ENCODE data around the gene TMEM30B. TPM values are rescaled to one million over a fixed set of nuclear protein-coding genes. Genes with fewer than 3 reads are reported as not detected.

TMEM30B gene
- total and polyA plus RNA-seq, 2 of the 8 experiments (the other 6 are each of a cell fraction or from before 2014, with no cell fraction given): 11.2 to 18.7 TPM

DNA sequence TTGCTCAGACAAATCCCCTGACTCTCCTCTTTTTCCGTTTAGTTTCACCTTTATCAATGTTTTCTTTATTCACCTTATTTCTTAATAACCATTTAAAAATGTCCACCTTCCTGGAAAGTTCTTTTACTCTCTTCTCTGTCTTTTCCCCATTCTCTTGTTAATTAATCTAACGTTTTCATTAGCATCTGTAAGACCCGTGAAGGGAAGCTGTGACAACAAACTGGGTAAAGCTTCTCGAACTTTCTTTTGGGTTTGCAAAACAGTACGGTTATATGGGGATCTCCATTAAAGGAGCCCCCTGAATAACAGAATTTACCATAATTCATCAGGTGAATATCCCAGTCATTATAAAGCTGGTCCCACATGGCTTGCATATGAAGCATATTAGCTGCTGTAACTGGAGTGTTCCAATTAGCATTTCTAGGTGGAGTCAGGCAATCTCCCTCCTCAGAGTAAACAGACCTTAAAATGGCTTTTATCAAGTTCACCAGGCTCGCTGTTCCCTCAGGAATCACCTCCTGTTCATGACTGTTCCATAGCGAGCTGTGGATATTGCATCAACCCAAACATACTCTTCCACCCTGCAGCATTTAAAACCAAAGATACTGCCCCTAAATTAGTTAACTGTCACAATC, 42.4 kb downstream of the TMEM30B start:
- Histone ChIP-seq H3K27me3 (replicated peaks in 1 of 4; ENCODE audit: control insufficient read depth in 3 of 4, extremely low read depth in 1 of 4, insufficient read depth in 3 of 4, low read length in 3 of 4) (no peaks in the 10 kb centered on the region), H2AFZ (ENCODE audit: low read length) (0 out of 2 replicates have a peak overlapping the region, but pooled peaks have one; percentile 16), H3K4me2 (ENCODE audit: insufficient read depth in 1 of 2, low read depth in 2 of 2, low read length in 2 of 2) (peak overlapping the region in 1 of 2 experiments; percentile 42; a peak in 1 of 4 replicates), H3K14ac (ENCODE audit: insufficient read length) (no peak overlapping the region), H3K23me2 (ENCODE audit: low read depth, low read length) (no peaks in the 10 kb centered on the region), H3K23ac (ENCODE audit: insufficient read length) (no peak overlapping the region), H3K79me1 (ENCODE audit: low read depth, low read length) (no peaks in the 10 kb centered on the region), H3K18ac (ENCODE audit: extremely low read depth, low read length) (peak overlapping the region; percentile 26; the same call in 1 of the 2 replicates), H2BK12ac (ENCODE audit: low read depth, low read length) (peak overlapping the region; percentile 7; the same call in 1 of the 2 replicates), H3K27ac (ENCODE audit: low read depth, low read length) (peak overlapping the region; percentile 36; the same call in 1 of the 2 replicates), H3K79me2 (ENCODE audit: control insufficient read depth in 1 of 2, insufficient read depth in 2 of 2, low read length in 2 of 2) (no peaks in the 10 kb centered on the region), H3K4me3 (ENCODE audit: extremely low read depth in 1 of 4, insufficient read depth in 2 of 4, low read depth in 3 of 4, low read length in 4 of 4) (peak overlapping the region in 1 of 4 experiments; percentile 4; a peak in 1 of 8 replicates), H3K4me1 (replicated peaks in 1 of 4; ENCODE audit: control insufficient read depth in 3 of 4, insufficient read depth in 4 of 4, low read length in 3 of 4) (peaks cover 2 to 13% (median 7%) of the 10 kb centered on the region in 4 experiments; a peak in 5 of 7 replicates), H4K5ac (ENCODE audit: insufficient read length, low read depth, low read length) (peak overlapping the region; percentile 71), H3K9ac (replicated peaks in 1 of 4; ENCODE audit: extremely low read depth in 1 of 4, low read depth in 3 of 4, low read length in 3 of 4) (peak overlapping the region in 1 of 4 experiments; percentile 31; a peak in 1 of 7 replicates), H3K9me3 (ENCODE audit: insufficient read depth in 2 of 2, low read depth in 1 of 2, low read length in 1 of 2) (peaks cover 18% of the 10 kb centered on the region in 2 experiments; a peak in 3 of 4 replicates), H2BK5ac (ENCODE audit: low read depth, low read length) (peak overlapping the region; percentile 46; the same call in 1 of the 2 replicates), H4K8ac (ENCODE audit: extremely low read depth, insufficient read depth, low read length) (no peak overlapping the region), H2AK5ac (ENCODE audit: low read depth, low read length) (no peak overlapping the region), H4K20me1 (replicated peaks in 1 of 2; ENCODE audit: control insufficient read depth in 1 of 2, insufficient read depth in 2 of 2, low read length in 2 of 2) (no peaks in the 10 kb centered on the region), H2BK15ac (ENCODE audit: low read length) (no peak overlapping the region), H3K56ac (replicated peaks; ENCODE audit: insufficient read length, low read depth, low read length) (no peak overlapping the region), H2BK20ac (ENCODE audit: low read length) (peak overlapping the region; percentile 95), H3K4ac (replicated peaks; ENCODE audit: insufficient read length, low read depth, low read length) (no peak overlapping the region), H4K91ac (replicated peaks; ENCODE audit: insufficient read length, low read length) (peak overlapping the region; percentile 50), H3K36me3 (ENCODE audit: control insufficient read depth in 2 of 4, insufficient read depth in 4 of 4, low read length in 3 of 4) (peaks cover 0 to 3% (median 0%) of the 10 kb centered on the region in 4 experiments; a peak in 2 of 8 replicates), H2BK120ac (replicated peaks; ENCODE audit: low read depth, low read length) (peak overlapping the region; percentile 86)
- POLR2A ChIA-PET (ENCODE audit: partially characterized antibody): interaction anchor here (1.2 to 2.6 kb wide), 3 partner anchors 9 to 51 kb away, joined by 3 to 6 read pairs (median 5); no protein-coding TSS in a partner anchor
- DNase-seq (ENCODE audit: low read depth in 1 of 2, low spot score in 2 of 2): no peak
- peak; percentile 81 for FAIRE-seq
- 39% methylated on average over 7 of the region's 7 CpGs; no CpG with 5 or more reads in 1 of the 2 experiments for WGBS, 2 experiments (ENCODE audit: extremely low coverage in 1 of 2, insufficient coverage in 1 of 2, insufficient read length in 1 of 2, insufficient replicate concordance in 2 of 2, low coverage in 1 of 2, low lambda C conversion rate in 2 of 2, missing lambda C conversion rate in 1 of 2)
- CTCF ChIA-PET (ENCODE audit: partially characterized antibody): interaction anchor here (0.9 to 4.7 kb wide), 3 partner anchors 8 to 139 kb away, joined by 3 to 30 read pairs (median 3); no protein-coding TSS in a partner anchor
- TF ChIP-seq TAF7 (optimal IDR thresholded peaks at IDR 0.05; ENCODE audit: borderline replicate concordance, low read depth, low read length) (peak; percentile 28), CHD1 (IDR thresholded peaks at IDR 0.05; ENCODE audit: low read depth, low read length) (no peak), ASH2L (IDR thresholded peaks at IDR 0.05; ENCODE audit: low read length) (peak; percentile 25)
- TF ChIP-seq, protein P1, sequence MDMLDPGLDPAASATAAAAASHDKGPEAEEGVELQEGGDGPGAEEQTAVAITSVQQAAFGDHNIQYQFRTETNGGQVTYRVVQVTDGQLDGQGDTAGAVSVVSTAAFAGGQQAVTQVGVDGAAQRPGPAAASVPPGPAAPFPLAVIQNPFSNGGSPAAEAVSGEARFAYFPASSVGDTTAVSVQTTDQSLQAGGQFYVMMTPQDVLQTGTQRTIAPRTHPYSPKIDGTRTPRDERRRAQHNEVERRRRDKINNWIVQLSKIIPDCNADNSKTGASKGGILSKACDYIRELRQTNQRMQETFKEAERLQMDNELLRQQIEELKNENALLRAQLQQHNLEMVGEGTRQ (IDR thresholded peaks at IDR 0.05; ENCODE audit: low read length): no peak

All from H1 (cell line).